Vagina (tissue), 2 donors: ENCODE results near the gene SMIM20. TPM values are rescaled to one million over a fixed set of nuclear protein-coding genes. Genes with fewer than 3 reads are reported as not detected.
A peak's percentile ranks its signal among the peaks of the same experiment; 100 is the strongest.
"Not testable (repeated sequence)": the region's sequence is repeated elsewhere in the genome, so short reads cannot be mapped to it uniquely, and the experiment has no call there.

ENCODE experiments used
- DNase-seq, 2 donors: peaks; one replicate each; pipeline ENCODE4 v3.0.0-alpha.2; 2017; ENCODE audit errors: extremely low spot score in 2 of 2
- H3K27ac ChIP-seq: fragments of 200-600 bp; sonication (generic); one replicate; pipeline ENCODE4 v1.5.1; 2019
- H3K27me3 ChIP-seq: fragments of 200-600 bp; sonication (generic); one replicate; pipeline ENCODE4 v1.5.1; 2019
- H3K36me3 ChIP-seq, 2 donors: fragments of 200-600 bp; sonication (generic); one replicate each; pipeline ENCODE4 v1.5.1; 2017 to 2019
- H3K4me1 ChIP-seq: fragments of 200-600 bp; sonication (generic); one replicate; pipeline ENCODE4 v1.5.1; 2019
- H3K4me3 ChIP-seq, 2 donors: fragments of 200-600 bp; sonication (generic); 1 replicate in 1 of 2; 2 replicates in 1 of 2; pipeline ENCODE4 v1.5.1; 2016 to 2019
- H3K9me3 ChIP-seq: fragments of 200-600 bp; sonication (generic); one replicate; pipeline ENCODE4 v1.5.1; 2019
- CTCF ChIP-seq, 3 experiments: fragments of 450-650 bp in 2 of 3; fragments of 200-600 bp in 1 of 3; sonication (generic) in 1 of 3; IDR thresholded peaks; one replicate each; pipeline ENCODE4 v1.5.1; 2017 to 2019; ENCODE audit warnings: antibody characterized with exemption in 3 of 3, mild to moderate bottlenecking in 2 of 3, moderate library complexity in 2 of 3
- POLR2A ChIP-seq, 2 donors: fragments of 450-650 bp; IDR thresholded peaks; one replicate each; pipeline ENCODE4 v1.6.1; 2017; ENCODE audit warnings: antibody characterized with exemption in 2 of 2, mild to moderate bottlenecking in 2 of 2, moderate library complexity in 2 of 2
- POLR2AphosphoS5 ChIP-seq, 2 donors: sonication (generic); formaldehyde crosslinking; IDR thresholded peaks; one replicate each; pipeline ENCODE4 v1.9.0; 2017; ENCODE audit warnings: antibody characterized with exemption in 2 of 2, mild to moderate bottlenecking in 2 of 2, low read depth in 1 of 2; ENCODE audit not compliant: insufficient read depth in 1 of 2
- intact Hi-C: fragments of 100-400 bp; cut with DNase I; formaldehyde crosslinking; loops from one replicate; pipeline ENCODE4 v1.15.1; 2023
- total RNA-seq: library from RNA; depleted of rRNA; stranded (reverse); fragments of >200 nt; gene quantifications from one replicate; pipeline ENCODE4 v1.2.3, GENCODE V29; 2016

SMIM20 gene
- 12.8 TPM for total RNA-seq

GRCh38 chr4:25913851-25914669 lies at the start of gene SMIM20:
SMIM20 (plus strand) TSS chr4:25914220; CDS start chr4:25914314, 94 bp downstream.
- Histone ChIP-seq H3K9me3 (no peaks in the 10 kb centered on the region), H3K4me3 (peak within 1 kb of the TSS; percentile 75 to 78), H3K36me3 (no peaks in the 10 kb centered on the region), H3K27ac (peak within 1 kb of the TSS; percentile 81), H3K27me3 (no peaks in the 10 kb centered on the region), H3K4me1 (peaks cover 20% of the 10 kb centered on the region)
- TF ChIP-seq POLR2AphosphoS5 (IDR thresholded peaks at IDR 0.05; ENCODE audit: insufficient read depth in 1 of 2, low read depth in 1 of 2) (peak; percentile 76 to 90), CTCF (IDR thresholded peaks at IDR 0.05) (no peak), POLR2A (IDR thresholded peaks at IDR 0.05) (peak in 1 of 2 donors; percentile 48)
- DNase-seq = peak in 1 of 2 donors; percentile 96
- intact Hi-C loops = no loop called here

GRCh38 chr4:25865586-25865985 lies 48.4 kb upstream of the SMIM20 start:
- no peak for DNase-seq
- intact Hi-C loops = no loop called here
- Histone ChIP-seq H3K9me3 (no peaks in the 10 kb centered on the region), H3K27me3 (no peaks in the 10 kb centered on the region), H3K4me3 (no peak overlapping the region), H3K36me3 (no peaks in the 10 kb centered on the region), H3K4me1 (peaks cover 14% of the 10 kb centered on the region), H3K27ac (no peak overlapping the region)
- TF ChIP-seq POLR2A (IDR thresholded peaks at IDR 0.05) = no peak
- TF ChIP-seq POLR2AphosphoS5 (IDR thresholded peaks at IDR 0.05; ENCODE audit: insufficient read depth in 1 of 2, low read depth in 1 of 2) = peak in 1 of 2 donors; percentile 21

GRCh38 chr4:25866401-25866800 lies 47.6 kb upstream of the SMIM20 start:
- H3K27me3 ChIP-seq, H3K36me3 ChIP-seq, H3K4me3 ChIP-seq, intact Hi-C loops, H3K9me3 ChIP-seq, H3K27ac ChIP-seq, DNase-seq: not testable (repeated sequence)
- peaks cover 11% of the 10 kb centered on the region for H3K4me1 ChIP-seq

GRCh38 chr4:25867781-25868294 lies 46.2 kb upstream of the SMIM20 start:
- Histone ChIP-seq H3K4me3 (no peak overlapping the region), H3K27me3 (no peaks in the 10 kb centered on the region), H3K4me1 (no peaks in the 10 kb centered on the region), H3K9me3 (no peaks in the 10 kb centered on the region), H3K27ac (no peak overlapping the region), H3K36me3 (no peaks in the 10 kb centered on the region)
- intact Hi-C loops = no loop called here
- TF ChIP-seq POLR2A (IDR thresholded peaks at IDR 0.05) (no peak), CTCF (IDR thresholded peaks at IDR 0.05) (no peak), POLR2AphosphoS5 (IDR thresholded peaks at IDR 0.05; ENCODE audit: insufficient read depth in 1 of 2, low read depth in 1 of 2) (no peak)
- DNase-seq = no peak

GRCh38 chr4:25870081-25870480 lies 43.9 kb upstream of the SMIM20 start:
- Histone ChIP-seq H3K27ac (no peak overlapping the region), H3K4me1 (no peaks in the 10 kb centered on the region), H3K27me3 (no peaks in the 10 kb centered on the region), H3K4me3 (no peak overlapping the region), H3K36me3 (no peaks in the 10 kb centered on the region), H3K9me3 (no peaks in the 10 kb centered on the region)
- TF ChIP-seq POLR2AphosphoS5 (IDR thresholded peaks at IDR 0.05; ENCODE audit: insufficient read depth in 1 of 2, low read depth in 1 of 2) = no peak
- no peak for TF ChIP-seq POLR2A (IDR thresholded peaks at IDR 0.05)
- TF ChIP-seq CTCF (IDR thresholded peaks at IDR 0.05) = no peak
- no peak for DNase-seq
- intact Hi-C loops = no loop called here
